ENCODE measurements around the gene PRSS16. TPM values are rescaled to one million over a fixed set of nuclear protein-coding genes. Genes with fewer than 3 reads are reported as not detected.

Gene PRSS16
- total and polyA plus RNA-seq, 9 of the 15 experiments (the other 6 are each of a cell fraction or from before 2014, with no cell fraction given), result 4.5 to 21.3 (median 12.1) TPM

DNA sequence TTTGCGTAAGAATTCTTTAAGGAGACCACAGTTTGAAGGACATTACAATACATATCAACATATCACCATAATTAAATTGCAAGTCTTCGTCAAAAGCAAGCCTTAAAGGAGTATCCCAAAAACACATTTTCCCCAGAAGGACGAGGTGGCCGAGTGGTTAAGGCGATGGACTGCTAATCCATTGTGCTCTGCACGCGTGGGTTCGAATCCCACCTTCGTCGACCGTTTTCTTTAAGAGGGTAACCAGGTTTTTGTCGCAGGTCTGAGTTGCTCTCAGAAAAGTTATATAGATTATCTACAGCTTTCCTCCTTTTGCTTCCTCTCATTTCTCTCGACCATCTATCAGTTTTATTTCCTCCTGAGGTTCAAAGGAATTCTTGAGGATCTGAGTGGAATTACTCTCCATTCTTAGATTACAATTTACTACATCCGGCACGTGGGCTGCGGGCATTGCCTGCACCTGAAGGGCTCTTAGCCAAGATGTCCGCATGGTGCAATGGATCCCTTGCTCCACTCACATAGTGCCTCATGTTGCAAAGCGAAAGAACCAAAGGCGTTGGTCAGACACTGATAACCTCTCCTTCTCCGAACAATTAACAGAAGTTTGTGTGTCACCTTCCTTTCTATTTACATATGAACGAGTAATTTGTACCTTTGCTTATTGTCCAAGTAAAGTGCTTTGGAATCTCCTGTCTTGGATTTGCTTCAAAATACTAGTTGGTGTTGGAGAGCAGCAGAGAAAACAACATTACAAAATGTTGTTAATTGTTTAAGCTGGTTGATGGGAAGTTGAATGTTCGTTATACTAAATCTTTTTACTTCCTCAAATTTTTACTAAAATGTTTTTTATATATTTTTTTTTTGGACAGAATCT is 50.6 kb downstream of the PRSS16 start (continued):
- no peak; the same call in 1 of the 2 replicates for TF ChIP-seq DIDO1 (tag; IDR thresholded peaks at IDR 0.05; ENCODE audit: low read depth)
- peak; percentile 48; the same call in 1 of the 2 replicates for TF ChIP-seq ZBTB7A (IDR thresholded peaks at IDR 0.05; ENCODE audit: borderline replicate concordance, control insufficient read depth, low read depth, low read length)
- no peak for TF ChIP-seq CHD7 (IDR thresholded peaks at IDR 0.05; ENCODE audit: low read depth, low read length)
- 0 out of 2 replicates have a peak, but pooled peaks have one; percentile 14 for TF ChIP-seq ZFP30 (CRISPR knock-in tag; IDR thresholded peaks at IDR 0.05; ENCODE audit: borderline replicate concordance)
- TF ChIP-seq HLTF (IDR thresholded peaks at IDR 0.05), result 0 out of 2 replicates have a peak, but pooled peaks have one; percentile 19
- TF ChIP-seq ZNF239 (CRISPR knock-in tag; IDR thresholded peaks at IDR 0.05), result peak; percentile 4; the same call in 1 of the 2 replicates
- TF ChIP-seq DDX20 (tag; IDR thresholded peaks at IDR 0.05; ENCODE audit: low read depth), result no peak; the same call in 1 of the 2 replicates
- peak; percentile 14 to 61; a peak in 1 of 4 replicates for TF ChIP-seq SIN3A (IDR thresholded peaks at IDR 0.05; ENCODE audit: borderline replicate concordance in 2 of 2, control insufficient read depth in 1 of 2, low read depth in 2 of 2, low read length in 2 of 2)
- peak; percentile 91 for TF ChIP-seq USF1 (CRISPR knock-in tag; IDR thresholded peaks at IDR 0.05)
- TF ChIP-seq COPS2 (conservative IDR thresholded peaks at IDR 0.05), result no peak
- TF ChIP-seq GABPA (tag; conservative IDR thresholded peaks at IDR 0.05; ENCODE audit: low read depth), result peak; percentile 26; the same call in 1 of the 2 replicates
- no peak for TF ChIP-seq PCBP2 (IDR thresholded peaks at IDR 0.05; ENCODE audit: low read depth, low read length, poor library complexity, severe bottlenecking)
- peak; percentile 87 for TF ChIP-seq POLR3G (IDR thresholded peaks at IDR 0.05; ENCODE audit: extremely low read depth, insufficient read length, insufficient replicate concordance)

All from K562 (cell line).